H54 (cell line): ENCODE results near the gene EWSR1.
"Not testable (repeated sequence)": the region's sequence is repeated elsewhere in the genome, so short reads cannot be mapped to it uniquely, and the experiment has no call there.

Source experiments
- DNase-seq: peaks from one replicate; pipeline ENCODE4 v3.0.0; 2011; ENCODE audit warnings: low spot score, mixed read lengths; ENCODE audit not compliant: insufficient read length
- FAIRE-seq: peaks from 3 replicates; lab custom pipeline; 2011; peaks lifted over from hg19 to GRCh38; lab: Jason Lieb, UNC
- POLR2A ChIP-seq: IDR thresholded peaks from 2 replicates; pipeline ENCODE4 v1.6.1; 2011; ENCODE audit warnings: low read depth, mild to moderate bottlenecking, low read length

Gene EWSR1

DNA sequence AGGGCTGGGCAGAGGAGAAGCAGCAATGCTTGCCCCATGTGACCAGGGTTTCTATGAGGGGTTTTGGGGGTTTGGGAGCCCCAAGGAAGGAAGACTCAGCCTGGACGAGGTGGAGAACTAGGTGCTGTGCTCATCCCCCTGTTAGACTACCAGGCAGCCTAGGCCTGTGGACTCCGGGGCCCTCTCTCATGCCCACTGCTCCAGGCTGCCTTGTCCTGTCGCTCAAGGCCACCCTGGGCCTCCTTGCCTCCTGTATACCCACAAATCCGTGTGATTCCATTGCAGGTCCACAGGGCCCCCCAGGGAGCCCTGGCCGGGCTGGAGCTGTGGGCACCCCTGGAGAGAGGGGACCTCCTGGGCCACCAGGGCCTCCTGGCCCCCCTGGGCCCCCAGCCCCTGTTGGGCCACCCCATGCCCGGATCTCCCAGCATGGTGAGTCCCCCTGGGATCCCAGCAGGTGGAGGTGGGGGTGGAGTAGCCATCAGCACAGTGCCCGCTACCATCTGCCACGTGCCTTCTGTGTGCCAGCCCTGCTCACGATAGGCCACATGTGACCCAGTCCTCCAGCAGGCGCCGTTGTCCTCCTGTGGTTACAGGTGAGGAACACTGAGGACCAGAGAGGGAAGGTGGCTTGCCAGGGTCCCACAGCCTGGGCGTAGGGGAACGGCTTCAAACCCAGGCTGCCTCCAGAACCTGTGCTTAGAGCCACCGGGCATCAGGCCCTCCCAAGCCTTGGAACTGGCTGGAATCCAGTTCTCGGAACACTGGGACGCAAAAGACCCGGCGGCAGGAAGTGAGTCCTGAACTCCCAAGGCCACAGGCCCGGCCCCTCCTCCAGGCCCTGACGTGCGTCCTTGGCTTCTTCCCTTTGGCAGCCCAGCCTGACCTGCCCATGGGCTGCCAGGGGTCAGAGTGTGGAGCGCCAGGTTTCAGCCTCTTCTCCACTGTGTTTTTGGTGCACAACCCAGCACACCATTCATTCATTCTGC is 35.8 kb upstream of the EWSR1 start:
- no peak for TF ChIP-seq POLR2A
- no peak for FAIRE-seq
- no peak for DNase-seq

DNA sequence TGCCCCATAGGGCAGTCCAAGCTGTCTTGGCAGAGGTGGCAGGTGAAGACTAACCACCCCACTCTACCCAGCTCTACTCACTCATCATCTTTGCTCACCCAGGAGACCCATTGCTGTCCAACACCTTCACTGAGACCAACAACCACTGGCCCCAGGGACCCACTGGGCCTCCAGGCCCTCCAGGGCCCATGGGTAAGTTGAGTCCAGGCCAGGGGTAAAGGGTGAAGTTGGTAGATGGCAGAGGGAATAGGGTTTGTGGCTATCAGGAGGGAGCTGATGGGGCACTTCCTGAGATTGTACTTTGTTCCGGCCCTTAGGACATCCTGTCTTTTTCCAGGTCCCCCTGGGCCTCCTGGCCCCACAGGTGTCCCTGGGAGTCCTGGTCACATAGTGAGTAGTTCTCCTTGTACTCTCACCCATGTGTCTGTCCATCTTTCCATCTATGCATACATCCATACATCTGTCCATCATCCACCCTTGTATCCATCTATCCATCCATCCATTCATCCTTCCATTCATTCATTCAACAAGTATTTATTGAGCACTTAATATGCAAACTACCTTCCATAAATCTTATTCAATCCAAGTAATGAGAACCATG is 34.7 kb upstream of the EWSR1 start:
- FAIRE-seq: no peak
- no peak for DNase-seq
- no peak for TF ChIP-seq POLR2A

DNA sequence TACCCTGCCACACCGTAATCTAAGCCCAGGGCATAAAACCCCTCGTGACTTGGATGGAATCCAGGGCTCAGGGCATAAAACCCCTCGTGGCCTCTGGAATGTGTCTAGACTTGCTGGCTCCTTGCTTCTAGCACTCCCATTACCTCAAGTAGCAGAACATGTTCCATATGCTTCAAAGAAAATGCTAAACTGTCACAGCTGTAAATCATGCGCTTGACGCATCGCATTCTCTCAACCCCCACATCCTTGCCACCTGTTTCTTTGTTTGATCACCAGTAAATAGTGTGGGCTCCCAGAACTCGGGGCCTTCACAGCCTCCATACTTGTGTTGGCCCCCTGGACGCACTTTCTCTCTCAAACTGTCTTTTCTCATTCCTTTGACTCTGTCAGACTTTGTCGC is 27.6 kb upstream of the EWSR1 start:
- FAIRE-seq, DNase-seq: not testable (repeated sequence)

DNA sequence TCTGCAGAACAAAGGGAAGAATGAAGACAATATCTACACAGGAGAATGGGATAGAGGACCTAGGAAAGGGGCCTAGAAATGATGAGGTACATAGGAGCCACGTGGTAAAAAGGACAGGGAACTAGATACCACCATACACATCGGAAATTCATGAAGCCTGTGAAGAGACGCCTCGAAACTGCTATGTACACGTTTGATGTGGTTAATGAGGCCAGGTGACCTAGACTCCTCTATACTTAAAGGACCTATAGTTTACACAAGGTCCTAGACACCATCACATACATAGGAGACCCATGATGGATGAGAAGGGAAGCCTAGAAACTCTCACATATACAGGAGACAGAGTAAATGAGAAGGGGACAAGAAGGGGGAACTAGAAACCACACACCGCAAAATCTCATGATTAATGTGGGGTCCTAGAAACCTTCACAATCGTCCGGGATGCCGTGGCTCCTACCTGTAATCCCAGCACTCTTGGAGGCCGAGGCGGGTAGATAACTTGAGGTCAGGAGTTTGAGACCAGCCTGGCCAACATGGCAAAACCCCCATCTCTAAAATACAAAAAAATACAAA is 24.1 kb upstream of the EWSR1 start:
- TF ChIP-seq POLR2A: no peak
- FAIRE-seq (no peak), DNase-seq (no peak)

DNA sequence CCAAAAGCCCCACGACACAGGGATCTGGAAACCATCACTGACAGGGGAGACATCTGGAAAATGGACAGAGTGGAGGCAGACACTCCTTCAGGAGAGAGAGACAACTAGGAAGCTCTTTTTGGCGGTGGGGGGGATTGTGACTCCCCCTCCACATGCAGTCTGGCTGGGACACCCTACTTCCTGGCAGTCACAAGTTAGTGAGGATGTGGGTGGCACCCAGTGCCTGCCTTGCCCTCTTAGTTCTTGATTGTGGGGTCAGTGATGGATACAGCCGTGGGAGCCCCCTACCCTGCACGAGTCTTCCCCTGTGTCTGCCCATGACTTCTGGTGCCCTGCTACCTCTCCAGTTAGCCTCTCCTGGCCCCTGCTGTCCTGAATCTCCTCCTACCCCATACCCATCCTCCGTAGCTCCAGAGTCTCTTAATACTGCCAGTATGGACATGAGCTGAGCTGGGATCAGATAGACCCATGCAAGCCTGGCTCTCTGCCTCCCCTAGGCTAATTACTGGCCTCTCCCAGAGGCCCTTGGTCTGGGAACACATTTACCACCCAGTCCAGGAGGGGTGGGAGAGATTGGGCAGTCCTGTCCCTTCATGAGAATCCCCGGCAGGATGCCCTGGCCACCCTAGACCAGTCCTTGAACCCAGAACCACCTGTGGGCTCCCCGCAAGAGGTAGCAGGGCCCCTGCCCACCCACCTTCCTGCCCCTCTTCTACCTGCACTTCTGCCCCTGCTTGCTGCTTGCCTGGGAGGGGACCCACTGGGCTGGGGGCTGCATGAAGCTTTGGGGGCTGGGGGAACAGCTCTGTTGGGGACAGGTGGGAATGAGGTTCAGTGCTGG is 23.1 kb upstream of the EWSR1 start:
- FAIRE-seq: no peak
- no peak for DNase-seq
- no peak for TF ChIP-seq POLR2A

DNA sequence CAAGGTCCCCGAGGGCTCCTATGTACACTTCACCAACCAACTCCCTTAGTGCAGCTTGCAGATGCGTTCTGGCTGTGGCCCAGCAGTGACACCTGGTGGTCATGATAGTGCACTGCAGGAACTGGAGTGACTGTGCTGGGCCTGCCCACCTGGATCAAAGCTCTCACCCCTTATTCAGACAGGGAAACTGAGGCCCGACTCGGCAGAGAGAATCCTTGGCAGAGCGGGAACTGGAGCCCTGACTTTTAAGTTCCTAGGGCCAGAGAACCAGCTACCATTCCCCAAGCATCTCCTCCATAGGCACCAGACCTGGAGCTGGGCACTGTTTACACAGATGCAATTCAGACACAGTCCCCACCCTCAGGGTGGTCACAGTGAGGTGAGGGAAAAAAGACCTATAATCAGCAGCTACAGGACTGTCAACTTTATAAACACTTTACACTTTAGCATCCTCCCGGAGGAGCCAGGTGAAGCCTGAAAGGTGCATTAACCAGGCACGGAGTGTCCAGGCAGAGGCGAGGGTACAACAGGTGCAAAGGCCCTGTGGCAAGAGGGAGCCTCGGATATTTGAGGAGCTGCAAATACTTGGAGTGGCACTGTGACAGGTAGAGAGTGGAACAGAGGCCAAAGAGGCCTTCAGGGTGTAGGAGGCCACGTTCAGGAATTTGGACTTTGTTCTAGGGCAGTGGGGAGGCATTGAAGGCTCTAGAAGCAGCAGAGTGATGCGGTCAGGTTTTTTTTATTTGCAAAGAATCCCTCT is 22.3 kb upstream of the EWSR1 start:
- FAIRE-seq (no peak), DNase-seq (peak; percentile 62)
- no peak for TF ChIP-seq POLR2A

DNA sequence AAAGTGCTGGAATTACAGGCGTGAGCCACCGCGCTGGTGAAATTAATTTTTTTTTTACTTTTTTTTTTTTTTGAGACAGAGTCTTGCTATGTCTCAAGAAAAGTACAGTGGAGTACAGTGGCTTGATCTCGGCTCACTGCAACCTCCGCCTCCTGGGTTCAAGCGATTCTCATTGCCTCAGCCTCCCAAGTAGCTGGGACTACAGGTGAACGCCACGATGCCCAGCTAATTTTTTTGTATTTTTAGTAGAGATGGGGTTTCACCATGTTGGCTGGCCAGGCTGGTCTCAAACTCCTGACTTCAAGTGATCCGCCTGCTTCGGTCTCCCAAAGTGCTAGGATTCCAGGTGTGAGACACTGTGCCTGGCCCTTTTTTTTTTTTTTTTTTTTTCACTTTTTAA is 20.2 kb upstream of the EWSR1 start:
- FAIRE-seq: not testable (repeated sequence)

DNA sequence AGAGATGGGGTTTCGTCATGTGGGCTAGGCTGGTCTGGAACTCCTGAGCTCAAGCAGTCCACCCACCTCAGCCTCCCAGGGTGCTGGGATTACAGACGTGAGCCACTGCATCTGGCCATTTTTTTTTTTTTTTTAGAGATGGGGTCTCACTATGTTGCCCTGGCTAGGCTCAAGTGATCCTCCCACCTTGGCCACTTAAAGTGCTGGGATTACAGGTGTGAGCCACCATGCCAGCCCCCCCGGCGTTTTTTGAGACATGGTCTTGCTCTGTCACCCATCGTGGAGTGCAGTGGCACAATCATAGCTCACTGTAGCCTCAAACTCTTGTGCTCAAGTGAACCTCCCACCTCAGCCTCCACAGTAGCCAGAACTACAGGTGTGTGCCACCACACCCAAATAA is 16.8 kb upstream of the EWSR1 start:
- FAIRE-seq: no peak
- DNase-seq: no peak
- TF ChIP-seq POLR2A: no peak

More for the DNA sequence above, 20.2 kb upstream of the EWSR1 start:
- not testable (repeated sequence) for DNase-seq

DNA sequence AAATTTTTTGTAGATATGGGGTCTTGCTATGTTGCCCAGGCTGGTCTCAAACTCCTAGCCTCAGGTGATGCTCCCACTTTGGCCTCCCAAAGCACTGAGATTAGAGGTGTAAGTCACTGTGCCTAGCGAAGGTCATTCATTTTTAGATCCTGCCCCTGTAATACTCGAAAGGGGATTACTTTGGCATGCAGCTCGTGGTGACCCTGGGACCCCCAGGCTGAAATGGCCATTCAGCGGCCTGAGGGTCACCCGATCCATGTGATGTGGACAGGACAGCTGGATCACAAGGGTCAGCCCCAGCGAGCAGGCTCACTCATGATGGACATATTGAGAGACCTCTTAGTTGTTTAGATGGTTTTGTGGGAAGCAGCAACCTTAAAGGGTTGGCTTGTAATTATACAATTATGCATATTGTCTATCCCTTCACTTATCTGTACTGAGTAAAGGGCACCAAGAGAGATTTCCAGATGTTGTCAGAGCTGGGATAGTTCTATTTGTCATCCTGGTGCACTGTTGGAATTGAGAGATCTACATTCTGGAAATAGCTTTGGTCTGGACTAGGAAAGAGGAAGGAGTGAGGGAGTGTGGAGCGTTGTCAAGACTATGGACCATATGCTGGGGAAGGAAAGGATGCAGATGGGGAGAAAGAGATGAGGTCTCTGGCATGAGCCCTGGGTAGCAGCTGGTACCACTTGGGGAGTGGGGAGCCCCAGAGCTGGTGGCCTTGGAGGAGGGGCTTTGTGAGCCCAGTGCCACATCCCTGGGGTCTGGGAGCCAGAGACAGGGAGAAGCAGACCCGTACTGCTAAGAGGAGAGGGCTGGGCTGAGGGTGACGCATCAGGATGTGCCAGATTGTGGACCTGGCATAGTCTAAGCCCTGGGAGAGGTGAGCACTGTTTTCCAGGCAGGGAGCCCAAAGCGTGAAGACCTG is 15.8 kb upstream of the EWSR1 start:
- TF ChIP-seq POLR2A: no peak
- FAIRE-seq (no peak), DNase-seq (no peak)

DNA sequence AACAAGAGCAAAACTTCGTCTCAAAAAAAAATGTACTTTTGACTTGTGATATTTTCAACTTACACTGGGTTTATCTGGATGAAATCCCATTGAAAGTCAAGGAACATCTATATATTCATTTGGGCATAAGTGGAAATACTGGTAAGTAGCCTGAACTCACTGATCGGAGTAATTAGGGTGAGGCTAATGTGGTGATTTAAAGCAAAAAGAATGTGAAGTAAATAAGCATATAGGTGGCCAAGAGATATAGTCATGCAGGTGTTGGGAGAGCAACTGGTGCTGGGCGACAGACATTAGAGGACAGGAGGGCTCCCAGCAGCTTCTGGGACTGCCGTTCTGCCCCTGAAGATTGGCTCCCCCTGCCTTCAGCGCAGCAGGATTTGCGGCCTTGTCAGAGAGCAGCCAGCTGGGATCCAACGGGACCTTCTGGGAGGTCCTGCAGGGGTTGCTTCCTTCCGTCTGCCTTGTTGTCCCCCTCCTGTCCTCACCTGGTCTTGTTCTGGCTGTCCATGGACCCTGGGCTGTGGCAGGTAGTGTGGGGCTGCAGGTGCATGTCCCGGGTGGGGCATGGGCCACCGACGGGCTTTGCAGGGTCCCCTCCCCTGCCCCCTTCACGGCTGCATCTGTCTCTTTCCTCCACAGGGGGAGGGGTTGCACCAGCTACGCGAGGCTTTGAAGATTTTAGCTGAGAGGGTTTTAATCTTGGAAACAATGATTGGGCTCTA is 14.3 kb upstream of the EWSR1 start:
- DNase-seq (no peak), FAIRE-seq (no peak)
- TF ChIP-seq POLR2A: no peak

DNA sequence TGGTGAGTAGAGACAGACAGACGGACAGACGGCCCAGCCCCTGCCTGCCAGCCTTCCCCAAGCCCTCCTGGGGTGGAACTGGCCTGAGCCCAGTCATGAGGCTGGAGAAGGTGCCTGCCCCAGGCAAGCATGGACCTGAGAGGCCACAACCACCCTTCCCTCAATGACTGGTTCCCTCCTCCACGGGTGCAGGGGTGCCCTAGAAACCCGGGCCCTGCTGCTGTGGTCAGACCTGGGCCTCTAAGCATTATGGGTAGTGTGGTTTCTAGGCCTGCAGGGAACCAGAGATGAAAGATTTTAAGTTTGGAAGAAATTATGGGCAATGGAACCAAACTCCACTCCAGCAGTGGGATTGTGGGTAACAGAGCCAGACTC is 13.8 kb upstream of the EWSR1 start:
- TF ChIP-seq POLR2A: no peak
- FAIRE-seq (no peak), DNase-seq (no peak)
